ENCODE measurements around the gene TBX5.

GRCh38 chr12:114396869-114397719, 8.8 kb downstream of the TBX5 start:
- TF ChIP-seq POLR2A (IDR thresholded peaks at IDR 0.05; ENCODE audit: low read length) (no peak), GATA1 (IDR thresholded peaks at IDR 0.05; ENCODE audit: low read depth, low read length) (no peak)

All from erythroblast (primary cell).